Renal pelvis (tissue), 4 donors: ENCODE measurements around the gene SPOUT1. TPM values are rescaled to one million over a fixed set of nuclear protein-coding genes. Genes with fewer than 3 reads are reported as not detected.
"Not testable (repeated sequence)": the region's sequence is repeated elsewhere in the genome, so short reads cannot be mapped to it uniquely, and the experiment has no call there.

ENCODE experiments used
- DNase-seq: peaks from one replicate; pipeline ENCODE4 v3.0.0-alpha.2; 2013
- polyA plus RNA-seq, 3 donors: library from polyadenylated mRNA; unstranded; fragments of 120-200 nt; gene quantifications; one replicate each; pipeline ENCODE4 v1.2.1, GENCODE V29; 2013; ENCODE audit not compliant: insufficient read length in 3 of 3

SPOUT1 gene
- polyA plus RNA-seq, 3 donors, result 43.6 to 59.1 (median 43.6) TPM

- not testable (repeated sequence) for DNase-seq
These were observed 13.6 kb upstream of the SPOUT1 start for GRCh38 chr9:128843171-128843570.

- no peak for DNase-seq
These were observed 12.3 kb upstream of the SPOUT1 start for GRCh38 chr9:128841694-128842492.

DNA sequence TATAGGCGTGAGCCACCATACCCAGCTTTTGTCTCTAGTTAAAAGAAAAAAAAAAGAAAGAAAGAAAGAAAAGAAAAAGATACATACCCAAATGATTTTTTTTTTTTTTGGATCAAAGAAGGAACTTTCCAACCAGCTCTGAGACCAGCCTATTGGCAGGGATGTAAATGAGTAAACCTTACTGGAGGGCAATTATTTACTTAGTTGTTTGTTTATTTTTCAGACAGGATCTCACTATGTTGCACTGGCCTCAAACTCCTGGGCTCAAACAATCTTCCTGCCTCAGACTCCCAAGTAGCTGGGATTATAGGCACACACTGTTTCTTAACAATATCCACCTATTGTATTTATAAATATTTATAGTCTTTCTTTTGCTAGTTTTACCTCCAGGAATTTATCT, 10.9 kb upstream of the SPOUT1 start:
- no peak for DNase-seq

DNA sequence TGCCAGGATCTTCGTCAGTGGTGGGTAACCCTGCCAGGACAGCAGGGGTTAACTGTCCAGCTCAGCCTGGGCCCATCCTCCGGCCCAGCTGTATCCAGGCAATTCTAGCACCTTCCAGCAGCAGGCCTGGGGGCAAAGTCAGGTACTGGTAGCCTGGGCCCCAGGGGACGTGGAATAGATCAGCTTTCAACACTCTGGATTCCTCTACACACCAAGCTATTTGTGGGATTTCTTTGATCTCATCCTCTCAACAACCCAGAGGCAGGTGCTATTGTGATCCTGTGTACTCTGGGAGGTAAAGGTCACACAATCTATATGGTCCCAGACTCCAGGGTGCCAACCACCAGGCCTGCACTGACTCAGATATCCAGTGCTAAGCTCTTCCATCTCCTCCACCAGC, 8.7 kb upstream of the SPOUT1 start:
- no peak for DNase-seq

DNA sequence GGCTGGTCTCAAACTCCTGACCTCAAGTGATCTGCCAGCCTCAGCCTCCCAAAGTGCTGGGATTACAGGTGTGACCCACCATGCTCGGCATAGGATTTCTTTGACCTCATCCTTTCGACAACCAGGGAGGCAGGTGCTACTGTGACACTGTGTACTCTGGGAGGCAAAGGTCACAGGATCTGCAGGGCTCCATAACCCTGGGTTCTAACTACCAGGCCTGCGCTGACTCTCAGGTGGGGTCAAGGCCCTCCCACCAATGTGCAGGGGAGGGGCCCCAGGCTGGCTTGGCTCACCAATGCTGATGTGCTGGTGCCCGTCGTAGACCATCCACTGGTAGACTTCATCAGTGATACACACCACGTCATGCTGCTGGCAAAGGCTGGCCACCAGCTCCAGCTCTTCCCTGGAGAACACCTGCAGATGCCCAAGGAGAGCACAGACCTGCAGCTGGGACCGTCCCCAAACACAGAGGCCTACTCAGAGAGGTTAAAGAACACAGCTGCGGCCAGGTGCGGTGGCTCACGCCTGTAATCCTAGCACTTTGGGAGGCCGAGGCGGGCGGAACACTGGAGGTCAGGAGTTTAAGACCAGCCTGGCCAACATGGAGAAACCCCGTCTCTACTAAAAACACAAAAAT, 7.0 kb upstream of the SPOUT1 start:
- no peak for DNase-seq

DNA sequence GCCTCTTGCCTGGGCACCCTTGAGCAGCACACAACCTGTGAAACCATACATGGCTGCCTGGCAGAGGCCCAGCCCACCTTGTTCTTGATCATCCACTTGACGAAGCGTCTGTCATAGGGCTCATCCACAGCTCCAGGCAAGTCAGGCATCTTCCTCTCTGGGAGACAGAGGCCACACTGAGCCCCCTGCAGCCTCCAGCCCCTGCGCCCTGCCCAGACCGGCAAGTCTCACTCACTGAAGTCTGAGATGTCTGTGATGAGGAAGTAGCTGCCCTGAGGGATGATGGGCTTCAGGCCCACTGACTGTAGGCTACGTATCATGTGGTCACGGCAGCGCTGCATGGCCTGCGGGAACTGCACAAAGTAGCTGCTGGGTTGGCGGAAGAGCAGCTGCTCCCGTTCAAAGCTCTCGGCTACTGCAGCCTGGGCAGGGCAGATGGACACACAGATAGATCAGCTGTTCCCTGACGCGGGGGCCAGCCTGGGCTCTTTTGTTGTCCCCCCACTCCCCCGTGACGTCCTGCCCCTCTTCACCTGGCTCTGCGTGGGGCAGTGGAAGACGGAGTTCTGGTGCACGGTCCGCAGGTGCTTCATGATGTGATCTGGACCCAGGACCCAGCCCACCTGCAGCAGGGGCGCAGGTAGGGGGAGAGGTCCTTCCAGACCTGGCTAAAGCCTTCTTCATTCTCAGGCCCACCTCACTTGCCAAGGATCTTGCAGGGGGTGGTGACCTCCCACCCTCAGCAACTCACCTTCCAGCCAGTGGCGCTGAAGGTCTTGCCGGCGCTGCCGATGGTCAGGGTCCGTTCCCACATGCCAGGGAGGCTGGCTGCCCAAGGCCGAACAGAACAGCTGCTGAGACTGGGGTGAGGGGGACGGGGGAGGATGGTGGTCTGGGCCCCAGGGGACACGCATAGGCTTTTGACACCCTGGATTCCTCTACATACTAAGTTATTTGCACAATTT, 5.9 kb upstream of the SPOUT1 start:
- DNase-seq, result no peak

GRCh38 chr9:128833696-128834095, 4.1 kb upstream of the SPOUT1 start:
- no peak for DNase-seq

- DNase-seq, result no peak
These were observed 708 bp downstream of the SPOUT1 start for GRCh38 chr9:128828719-128829452.

DNA sequence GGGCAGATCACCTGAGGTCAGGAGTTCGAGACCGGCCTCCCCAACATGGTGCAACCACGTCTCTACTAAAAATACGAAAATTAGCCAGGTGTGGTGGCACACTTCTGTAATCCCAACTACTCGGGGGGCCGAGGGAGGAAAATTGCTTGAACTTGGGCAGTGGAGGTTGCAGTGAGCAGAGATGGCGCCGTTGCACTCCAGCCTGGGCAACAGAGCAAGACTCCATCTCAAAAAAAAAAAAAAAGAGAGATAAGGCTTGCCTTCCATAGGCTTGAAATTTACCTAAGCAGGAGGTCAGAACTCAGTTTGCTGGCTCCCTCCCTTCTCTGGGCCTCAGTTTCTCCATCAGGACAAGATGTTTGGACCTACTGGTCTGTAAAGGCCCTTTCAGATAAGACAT, 1.3 kb downstream of the SPOUT1 start:
- no peak for DNase-seq

GRCh38 chr9:128825923-128826700, 3.5 kb downstream of the SPOUT1 start:
- no peak for DNase-seq

DNA sequence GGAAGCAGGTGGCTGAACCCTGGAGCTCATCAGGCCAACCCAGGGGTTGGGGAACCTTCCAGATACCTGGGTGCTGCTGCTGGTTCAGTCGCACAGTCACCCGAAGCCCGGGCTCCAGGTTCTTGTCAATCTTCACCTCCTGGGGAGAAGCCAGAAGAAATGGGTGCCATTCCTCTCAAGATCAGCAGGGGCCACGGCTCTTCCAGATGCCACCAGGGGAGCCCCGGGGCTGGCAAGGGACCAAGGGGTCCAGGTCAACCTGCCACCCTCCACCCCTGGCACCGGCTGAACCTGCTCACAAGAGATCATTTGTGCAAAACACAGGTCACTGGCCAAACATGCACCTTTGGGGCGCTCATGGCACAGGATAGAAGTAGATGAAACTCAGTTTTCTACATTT, 4.7 kb downstream of the SPOUT1 start:
- DNase-seq, result no peak

- DNase-seq, result no peak
These were observed 5.6 kb downstream of the SPOUT1 start for GRCh38 chr9:128823903-128824406.

GRCh38 chr9:128823362-128823902, 6.2 kb downstream of the SPOUT1 start:
- DNase-seq, result no peak

GRCh38 chr9:128822407-128823042, 7.1 kb downstream of the SPOUT1 start:
- no peak for DNase-seq

DNA sequence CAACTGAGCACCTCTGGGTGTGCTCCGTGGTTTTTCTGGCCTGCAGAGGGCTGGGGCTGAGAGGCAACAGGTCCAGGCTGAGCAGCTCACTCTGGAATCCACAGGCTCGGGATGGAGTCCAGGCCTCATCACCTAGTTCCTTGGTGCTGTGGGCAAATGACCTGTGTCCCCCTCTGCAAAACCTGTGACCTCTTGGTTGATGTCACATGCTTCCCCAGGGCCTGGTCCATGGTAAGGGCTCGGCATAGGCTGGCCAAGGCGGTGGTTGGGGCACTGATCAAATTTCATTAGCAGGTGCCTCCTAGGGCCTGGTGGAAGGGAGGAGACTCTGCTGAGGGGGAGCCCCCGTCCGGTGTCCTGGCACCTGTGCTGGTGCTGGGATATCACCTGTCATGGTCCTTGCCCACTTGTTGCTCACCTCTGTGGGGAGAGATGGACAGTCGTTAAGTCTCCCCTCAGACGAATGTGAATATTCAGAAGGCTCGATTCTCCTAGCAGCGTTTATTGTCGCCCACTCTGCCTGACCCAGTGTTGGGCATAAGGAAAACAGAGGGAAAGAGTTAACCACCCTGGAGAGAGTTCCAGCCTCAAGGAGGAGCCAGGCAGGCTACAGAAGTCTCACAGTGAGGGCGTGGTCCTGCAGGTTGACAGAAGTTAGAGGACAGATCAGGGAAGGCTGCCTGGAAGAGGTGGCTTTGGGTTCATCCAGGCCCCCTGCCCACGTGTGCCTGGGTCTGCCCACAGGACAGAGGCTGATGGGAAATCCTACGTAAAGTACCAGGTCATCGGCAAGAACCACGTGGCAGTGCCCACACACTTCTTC, 7.8 kb downstream of the SPOUT1 start:
- DNase-seq, result no peak

DNA sequence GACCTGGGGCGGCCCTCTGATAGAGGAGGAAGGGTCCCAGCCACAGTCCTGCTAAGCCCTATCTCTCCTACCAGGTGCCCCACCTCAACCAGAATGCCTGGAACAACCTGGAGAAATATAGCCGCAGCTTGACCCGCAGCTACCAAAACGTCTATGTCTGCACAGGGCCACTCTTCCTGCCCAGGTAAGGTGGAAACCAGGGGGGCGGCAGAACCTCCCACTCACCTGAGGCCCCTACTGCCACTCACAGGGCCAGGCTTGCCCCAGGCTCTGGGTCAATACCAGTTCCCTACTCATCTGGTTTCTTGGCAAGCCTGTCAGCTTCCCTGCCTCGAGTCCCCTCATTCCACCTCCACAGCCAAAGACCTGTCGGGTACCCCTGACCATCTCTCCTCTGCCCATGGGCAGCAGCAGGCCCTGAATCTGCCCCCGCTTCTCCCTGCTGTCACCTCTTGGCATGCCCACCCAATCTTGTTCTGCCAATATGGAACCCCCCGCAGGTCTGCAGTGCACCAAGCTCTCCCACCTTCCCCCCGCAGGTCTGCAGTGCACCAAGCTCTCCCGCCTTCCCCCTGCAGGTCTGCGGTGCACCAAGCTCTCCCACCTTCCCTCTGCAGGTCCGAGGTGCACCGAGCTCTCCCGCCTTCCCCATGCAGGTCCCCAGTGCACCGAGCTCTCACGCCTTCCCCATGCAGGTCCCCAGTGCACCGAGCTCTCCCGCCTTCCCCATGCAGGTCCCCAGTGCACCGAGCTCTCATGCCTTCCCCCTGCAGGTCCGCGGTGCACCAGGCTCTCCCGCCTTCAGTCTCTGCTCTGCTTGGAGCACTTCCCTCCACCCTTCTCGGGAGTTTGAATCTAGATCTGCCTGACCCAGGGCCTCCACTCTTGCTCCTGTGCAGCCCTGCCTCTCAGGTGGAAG, 8.7 kb downstream of the SPOUT1 start:
- no peak for DNase-seq
